Stimulated activated CD8-positive, alpha-beta memory T cell treated with anti-CD3 and anti-CD28 coated beads, Interleukin-12 subunit alpha, Interleukin-12 subunit beta, amount 100 ng/mL, for 4 hours (primary cell): Measurements from ENCODE around the gene IL13RA2.

ENCODE experiments used
- DNase-seq: peaks from one replicate; pipeline ENCODE4 v3.0.0-alpha.2; 2020; ENCODE audit warnings: low read depth

IL13RA2 gene

GRCh38 chrX:115017455-115017854 is at the start of gene IL13RA2:
Gene IL13RA2, minus strand, starts transcription at chrX:115017616. Its CDS starts 347 bp downstream, at chrX:115017269.
- DNase-seq = no peak

- no peak for DNase-seq
Measured at GRCh38 chrX:115065304-115065703, 47.9 kb upstream of the IL13RA2 start.

- no peak for DNase-seq
Measured at GRCh38 chrX:115060013-115060412, 42.6 kb upstream of the IL13RA2 start.

- DNase-seq = no peak
Measured at GRCh38 chrX:115058276-115058675, 40.9 kb upstream of the IL13RA2 start.

GRCh38 chrX:115054876-115055275 is 37.5 kb upstream of the IL13RA2 start:
- no peak for DNase-seq

GRCh38 chrX:115053223-115053622 is 35.8 kb upstream of the IL13RA2 start:
- DNase-seq = no peak

GRCh38 chrX:115047715-115048114 is 30.3 kb upstream of the IL13RA2 start:
- no peak for DNase-seq

- DNase-seq = no peak
Measured at GRCh38 chrX:115047181-115047580, 29.8 kb upstream of the IL13RA2 start.

- no peak for DNase-seq
Measured at GRCh38 chrX:115040417-115040816, 23.0 kb upstream of the IL13RA2 start.

GRCh38 chrX:115038406-115038805 is 21.0 kb upstream of the IL13RA2 start:
- no peak for DNase-seq

- DNase-seq = no peak
Measured at GRCh38 chrX:115036029-115036428, 18.6 kb upstream of the IL13RA2 start.

GRCh38 chrX:115031989-115032388 is 14.6 kb upstream of the IL13RA2 start:
- no peak for DNase-seq

- DNase-seq = no peak
Measured at GRCh38 chrX:115030625-115031024, 13.2 kb upstream of the IL13RA2 start.

- no peak for DNase-seq
Measured at GRCh38 chrX:115029869-115030570, 12.6 kb upstream of the IL13RA2 start.

GRCh38 chrX:115029440-115029839 is 12.0 kb upstream of the IL13RA2 start:
- no peak for DNase-seq

- no peak for DNase-seq
Measured at GRCh38 chrX:115023811-115024210, 6.4 kb upstream of the IL13RA2 start.

GRCh38 chrX:115023139-115023538 is 5.7 kb upstream of the IL13RA2 start:
- no peak for DNase-seq

GRCh38 chrX:115021121-115021520 is 3.7 kb upstream of the IL13RA2 start:
- DNase-seq = no peak

- no peak for DNase-seq
Measured at GRCh38 chrX:115018944-115019343, 1.5 kb upstream of the IL13RA2 start.

GRCh38 chrX:115018040-115018647 is 728 bp upstream of the IL13RA2 start:
- DNase-seq = no peak

- DNase-seq = no peak
Measured at GRCh38 chrX:115013705-115014104, 3.7 kb downstream of the IL13RA2 start.

GRCh38 chrX:115011428-115011827 is 6.0 kb downstream of the IL13RA2 start:
- no peak for DNase-seq

GRCh38 chrX:114999906-115000305 is 17.5 kb downstream of the IL13RA2 start:
- DNase-seq = no peak

- DNase-seq = no peak
Measured at GRCh38 chrX:114997779-114998178, 19.6 kb downstream of the IL13RA2 start.
